Activated naive CD4-positive, alpha-beta T cell treated with anti-CD3 and anti-CD28 coated beads, Interleukin-2, amount 50 U/mL, for 24 hours (primary cell): ENCODE measurements around the gene SGCB.

Experiments used
- H3K27ac Mint-ChIP-seq: one replicate; pipeline ENCODE4 v1.8.0; 2021; ENCODE audit warnings: mild to moderate bottlenecking, mixed read lengths
- H3K27me3 Mint-ChIP-seq: one replicate; pipeline ENCODE4 v1.8.0; 2021; ENCODE audit warnings: mixed read lengths
- H3K36me3 Mint-ChIP-seq: one replicate; pipeline ENCODE4 v1.8.0; 2021; ENCODE audit warnings: mixed read lengths
- H3K4me1 Mint-ChIP-seq: one replicate; pipeline ENCODE4 v1.8.0; 2021; ENCODE audit warnings: mixed read lengths
- H3K4me3 Mint-ChIP-seq: one replicate; pipeline ENCODE4 v1.8.0; 2021; ENCODE audit warnings: mild to moderate bottlenecking, mixed read lengths
- H3K9me3 Mint-ChIP-seq: one replicate; pipeline ENCODE4 v1.8.0; 2021; ENCODE audit warnings: mixed read lengths

The SGCB gene

GRCh38 chr4:52045028-52045427 is 6.9 kb upstream of the SGCB start:
- Mint-ChIP-seq H3K9me3 (no peaks in the 10 kb centered on the region), H3K4me1 (no peaks in the 10 kb centered on the region), H3K4me3 (no peak overlapping the region), H3K27me3 (peaks cover 28% of the 10 kb centered on the region), H3K36me3 (no peaks in the 10 kb centered on the region), H3K27ac (no peak overlapping the region)

GRCh38 chr4:52037689-52038102 is 403 bp downstream of the SGCB start:
- peak overlapping the region; percentile 92 for H3K4me3 Mint-ChIP-seq

GRCh38 chr4:52036886-52037530 is 1.1 kb downstream of the SGCB start:
- Mint-ChIP-seq H3K27me3 (peaks cover 13% of the 10 kb centered on the region), H3K27ac (no peak overlapping the region)

More at GRCh38 chr4:52037689-52038102, 403 bp downstream of the SGCB start:
- Mint-ChIP-seq H3K36me3 (no peaks in the 10 kb centered on the region), H3K9me3 (no peaks in the 10 kb centered on the region), H3K27me3 (peaks cover 13% of the 10 kb centered on the region), H3K27ac (no peak overlapping the region), H3K4me1 (peaks cover 14% of the 10 kb centered on the region)

GRCh38 chr4:52035190-52035589 is 2.9 kb downstream of the SGCB start:
- Mint-ChIP-seq H3K36me3 (no peaks in the 10 kb centered on the region), H3K4me3 (no peak overlapping the region), H3K9me3 (no peaks in the 10 kb centered on the region), H3K27me3 (peaks cover 8% of the 10 kb centered on the region), H3K4me1 (peaks cover 14% of the 10 kb centered on the region), H3K27ac (no peak overlapping the region)

More at GRCh38 chr4:52036886-52037530, 1.1 kb downstream of the SGCB start:
- H3K36me3 Mint-ChIP-seq = no peaks in the 10 kb centered on the region
- H3K9me3 Mint-ChIP-seq = no peaks in the 10 kb centered on the region
- peak overlapping the region; percentile 92 for H3K4me3 Mint-ChIP-seq
- peaks cover 14% of the 10 kb centered on the region for H3K4me1 Mint-ChIP-seq

- Mint-ChIP-seq H3K4me3 (no peak overlapping the region), H3K4me1 (peaks cover 8% of the 10 kb centered on the region), H3K36me3 (no peaks in the 10 kb centered on the region), H3K27ac (no peak overlapping the region), H3K9me3 (no peaks in the 10 kb centered on the region), H3K27me3 (peaks cover 2% of the 10 kb centered on the region)
These were observed 6.1 kb downstream of the SGCB start for GRCh38 chr4:52032005-52032404.

- H3K4me3 Mint-ChIP-seq = no peak overlapping the region
- no peak overlapping the region for H3K27ac Mint-ChIP-seq
- no peaks in the 10 kb centered on the region for H3K36me3 Mint-ChIP-seq
- no peaks in the 10 kb centered on the region for H3K4me1 Mint-ChIP-seq
- H3K9me3 Mint-ChIP-seq = no peaks in the 10 kb centered on the region
- H3K27me3 Mint-ChIP-seq = no peaks in the 10 kb centered on the region
These were observed 9.1 kb downstream of the SGCB start for GRCh38 chr4:52028970-52029369.

GRCh38 chr4:52019936-52020657 is 18.0 kb downstream of the SGCB start, which contains the start of gene LRRC66:
TSS of gene LRRC66 (minus strand) at chr4:52020363. CDS start at chr4:52017613, 2,750 bp downstream.
- H3K4me1 Mint-ChIP-seq = no peaks in the 10 kb centered on the region
- no peaks in the 10 kb centered on the region for H3K27me3 Mint-ChIP-seq
- H3K4me3 Mint-ChIP-seq = no peak within 1 kb of the TSS
- peak within 1 kb of the TSS; percentile 32 for H3K27ac Mint-ChIP-seq
- H3K36me3 Mint-ChIP-seq = no peaks in the 10 kb centered on the region
- no peaks in the 10 kb centered on the region for H3K9me3 Mint-ChIP-seq

- H3K9me3 Mint-ChIP-seq = no peaks in the 10 kb centered on the region
- no peaks in the 10 kb centered on the region for H3K36me3 Mint-ChIP-seq
- no peaks in the 10 kb centered on the region for H3K27me3 Mint-ChIP-seq
- no peak overlapping the region for H3K27ac Mint-ChIP-seq
- no peak overlapping the region for H3K4me3 Mint-ChIP-seq
- H3K4me1 Mint-ChIP-seq = no peaks in the 10 kb centered on the region
These were observed 20.3 kb downstream of the SGCB start for GRCh38 chr4:52017814-52018213.

- no peaks in the 10 kb centered on the region for H3K27me3 Mint-ChIP-seq
- H3K9me3 Mint-ChIP-seq = no peaks in the 10 kb centered on the region
- H3K4me3 Mint-ChIP-seq = no peak overlapping the region
- no peaks in the 10 kb centered on the region for H3K36me3 Mint-ChIP-seq
- no peak overlapping the region for H3K27ac Mint-ChIP-seq
- H3K4me1 Mint-ChIP-seq = no peaks in the 10 kb centered on the region
These were observed 21.1 kb downstream of the SGCB start for GRCh38 chr4:52016981-52017380.

GRCh38 chr4:52015366-52015765 is 22.7 kb downstream of the SGCB start:
- H3K27ac Mint-ChIP-seq = no peak overlapping the region
- no peak overlapping the region for H3K4me3 Mint-ChIP-seq
- H3K4me1 Mint-ChIP-seq = peaks cover 4% of the 10 kb centered on the region
- H3K36me3 Mint-ChIP-seq = no peaks in the 10 kb centered on the region
- H3K27me3 Mint-ChIP-seq = no peaks in the 10 kb centered on the region
- no peaks in the 10 kb centered on the region for H3K9me3 Mint-ChIP-seq

- no peaks in the 10 kb centered on the region for H3K9me3 Mint-ChIP-seq
- H3K27me3 Mint-ChIP-seq = no peaks in the 10 kb centered on the region
- no peaks in the 10 kb centered on the region for H3K36me3 Mint-ChIP-seq
- H3K4me1 Mint-ChIP-seq = peaks cover 4% of the 10 kb centered on the region
- no peak overlapping the region for H3K27ac Mint-ChIP-seq
- no peak overlapping the region for H3K4me3 Mint-ChIP-seq
These were observed 23.2 kb downstream of the SGCB start for GRCh38 chr4:52014903-52015302.

GRCh38 chr4:52012651-52013050 is 25.4 kb downstream of the SGCB start:
- Mint-ChIP-seq H3K36me3 (no peaks in the 10 kb centered on the region), H3K27ac (no peak overlapping the region), H3K4me3 (no peak overlapping the region), H3K27me3 (no peaks in the 10 kb centered on the region), H3K4me1 (peaks cover 4% of the 10 kb centered on the region), H3K9me3 (no peaks in the 10 kb centered on the region)

GRCh38 chr4:52010986-52011385 is 27.1 kb downstream of the SGCB start:
- H3K4me3 Mint-ChIP-seq = no peak overlapping the region
- peaks cover 4% of the 10 kb centered on the region for H3K4me1 Mint-ChIP-seq
- H3K9me3 Mint-ChIP-seq = no peaks in the 10 kb centered on the region
- no peaks in the 10 kb centered on the region for H3K36me3 Mint-ChIP-seq
- H3K27me3 Mint-ChIP-seq = no peaks in the 10 kb centered on the region
- no peak overlapping the region for H3K27ac Mint-ChIP-seq

GRCh38 chr4:52006887-52007286 is 31.2 kb downstream of the SGCB start:
- peaks cover 4% of the 10 kb centered on the region for H3K4me1 Mint-ChIP-seq
- no peaks in the 10 kb centered on the region for H3K36me3 Mint-ChIP-seq
- H3K9me3 Mint-ChIP-seq = no peaks in the 10 kb centered on the region
- H3K27ac Mint-ChIP-seq = no peak overlapping the region
- no peaks in the 10 kb centered on the region for H3K27me3 Mint-ChIP-seq
- no peak overlapping the region for H3K4me3 Mint-ChIP-seq

GRCh38 chr4:52005604-52006273 is 32.4 kb downstream of the SGCB start:
- no peaks in the 10 kb centered on the region for H3K4me1 Mint-ChIP-seq
- H3K36me3 Mint-ChIP-seq = no peaks in the 10 kb centered on the region
- H3K27ac Mint-ChIP-seq = no peak overlapping the region
- no peaks in the 10 kb centered on the region for H3K9me3 Mint-ChIP-seq
- H3K4me3 Mint-ChIP-seq = no peak overlapping the region
- no peaks in the 10 kb centered on the region for H3K27me3 Mint-ChIP-seq

- Mint-ChIP-seq H3K4me1 (no peaks in the 10 kb centered on the region), H3K4me3 (no peak overlapping the region), H3K9me3 (no peaks in the 10 kb centered on the region), H3K27ac (no peak overlapping the region), H3K27me3 (no peaks in the 10 kb centered on the region), H3K36me3 (no peaks in the 10 kb centered on the region)
These were observed 33.7 kb downstream of the SGCB start for GRCh38 chr4:52004414-52004813.
